Neuronal stem cell (in vitro differentiated cells): ENCODE results near the gene BTBD9.

Source experiments
- DNase-seq: peaks from one replicate; pipeline ENCODE4 v3.0.0-alpha.2; 2013; ENCODE audit warnings: low spot score
- H2AFZ ChIP-seq: one replicate; pipeline ENCODE4 v1.6.1; 2013; ENCODE audit warnings: mild to moderate bottlenecking, low read length, inconsistent platforms
- H2AK5ac ChIP-seq: 2 replicates; pipeline ENCODE4 v1.6.1; 2013; ENCODE audit warnings: low read depth, mild to moderate bottlenecking, inconsistent platforms, low read length, moderate library complexity, mixed read lengths
- H2BK120ac ChIP-seq: 2 replicates; pipeline ENCODE4 v1.6.1; 2013; ENCODE audit warnings: low read depth, mild to moderate bottlenecking, inconsistent platforms, low read length, moderate library complexity, mixed read lengths
- H2BK12ac ChIP-seq: one replicate; pipeline ENCODE4 v1.6.1; 2013; ENCODE audit warnings: low read length, inconsistent platforms
- H2BK15ac ChIP-seq: 2 replicates; pipeline ENCODE4 v1.6.1; 2013; ENCODE audit warnings: mild to moderate bottlenecking, low read length, inconsistent platforms, mixed read lengths
- H2BK5ac ChIP-seq: one replicate; pipeline ENCODE4 v1.6.1; 2013; ENCODE audit warnings: inconsistent platforms, mild to moderate bottlenecking, low read length, moderate library complexity
- H3K14ac ChIP-seq: one replicate; pipeline ENCODE4 v1.6.1; 2013; ENCODE audit warnings: low read length, inconsistent platforms
- H3K18ac ChIP-seq: 2 replicates; pipeline ENCODE4 v1.6.1; 2013; ENCODE audit warnings: low read length, inconsistent platforms
- H3K23ac ChIP-seq: 2 replicates; pipeline ENCODE4 v1.6.1; 2013; ENCODE audit warnings: low read depth, mild to moderate bottlenecking, mixed read lengths, low read length, inconsistent platforms; ENCODE audit not compliant: poor library complexity
- H3K27ac ChIP-seq: replicated peaks from 3 replicates; pipeline ENCODE4 v1.5.1; 2013; ENCODE audit warnings: low read length, inconsistent platforms
- H3K27me3 ChIP-seq, 3 experiments: 2 replicates each; pipeline ENCODE4 v1.6.1; 2013; ENCODE audit warnings: low read length in 3 of 3, mild to moderate bottlenecking in 2 of 3, inconsistent platforms in 1 of 3, low read depth in 1 of 3, mixed read lengths in 1 of 3, moderate library complexity in 1 of 3; ENCODE audit not compliant: control insufficient read depth in 3 of 3, insufficient read depth in 3 of 3
- H3K36me3 ChIP-seq, 2 donors: replicated peaks in 1 of 2; 2 replicates each; pipeline ENCODE4 v1.6.1; 2013; ENCODE audit warnings: low read length in 2 of 2; ENCODE audit not compliant: control insufficient read depth in 2 of 2, insufficient read depth in 2 of 2
- H3K4ac ChIP-seq: 2 replicates; pipeline ENCODE4 v1.6.1; 2013; ENCODE audit warnings: inconsistent platforms, mild to moderate bottlenecking, low read length, moderate library complexity
- H3K4me1 ChIP-seq, 2 donors: 1 replicate in 1 of 2; 2 replicates in 1 of 2; pipeline ENCODE4 v1.6.1; 2013; ENCODE audit warnings: low read length in 2 of 2, low read depth in 1 of 2; ENCODE audit not compliant: control insufficient read depth in 2 of 2, insufficient read depth in 1 of 2
- H3K4me2 ChIP-seq: one replicate; pipeline ENCODE4 v1.6.1; 2013; ENCODE audit warnings: mild to moderate bottlenecking, low read length, inconsistent platforms; ENCODE audit not compliant: insufficient read depth, poor library complexity, severe bottlenecking
- H3K4me3 ChIP-seq, 2 donors: 2 replicates each; pipeline ENCODE4 v1.5.1; 2013; ENCODE audit warnings: low read length in 2 of 2, mild to moderate bottlenecking in 2 of 2, inconsistent platforms in 1 of 2, moderate library complexity in 1 of 2
- H3K79me1 ChIP-seq: one replicate; pipeline ENCODE4 v1.6.1; 2013; ENCODE audit warnings: low read depth, mild to moderate bottlenecking, inconsistent platforms, low read length, moderate library complexity
- H3K9ac ChIP-seq: one replicate; pipeline ENCODE4 v1.6.1; 2013; ENCODE audit warnings: mild to moderate bottlenecking, low read depth, low read length, inconsistent platforms; ENCODE audit not compliant: poor library complexity
- H3K9me3 ChIP-seq, 2 donors: replicated peaks in 1 of 2; 2 replicates each; pipeline versions ENCODE3 to v1.6.1; 2013; ENCODE audit warnings: low read length in 2 of 2, mild to moderate bottlenecking in 2 of 2, inconsistent platforms in 1 of 2, low read depth in 1 of 2, mixed read lengths in 1 of 2, moderate library complexity in 1 of 2; ENCODE audit not compliant: control insufficient read depth in 2 of 2, insufficient read depth in 1 of 2
- H4K8ac ChIP-seq: one replicate; pipeline ENCODE4 v1.6.1; 2013; ENCODE audit warnings: low read depth, mild to moderate bottlenecking, inconsistent platforms, low read length, moderate library complexity
- H4K91ac ChIP-seq: one replicate; pipeline ENCODE4 v1.6.1; 2013; ENCODE audit warnings: low read length, low read depth, mild to moderate bottlenecking, inconsistent platforms; ENCODE audit not compliant: poor library complexity
- WGBS, 2 donors: extraction: QIAGEN DNeasy Blood & Tissue Kit; methylation state at CpG; one replicate each; pipeline ENCODE4 v1.1.7; 2013; ENCODE audit warnings: missing lambda C conversion rate in 2 of 2, mixed read lengths in 1 of 2; ENCODE audit not compliant: insufficient read length in 2 of 2, insufficient replicate concordance in 1 of 2; ENCODE audit errors: extremely low coverage in 2 of 2; 5-methylcytosine and 5-hydroxymethylcytosine counted together

BTBD9 gene

DNA sequence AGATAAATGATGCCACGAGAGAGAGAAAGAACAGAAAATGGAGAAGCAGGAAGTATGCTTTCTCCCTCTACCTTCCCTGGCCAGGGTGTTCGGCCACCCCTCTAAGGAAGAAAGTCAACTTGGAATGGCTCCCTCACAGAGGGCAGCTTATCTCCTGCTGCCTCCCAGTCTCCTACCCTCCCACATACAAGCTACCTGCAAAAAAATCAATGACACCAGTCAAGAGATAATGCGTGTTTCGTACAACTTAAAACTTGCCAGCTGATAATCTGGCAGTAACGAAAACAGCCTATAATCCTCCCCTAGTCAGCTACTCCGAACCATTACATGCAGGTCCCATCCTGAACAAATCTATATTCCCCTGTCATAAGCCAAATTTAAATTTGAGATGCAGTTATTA, 61.7 kb downstream of the BTBD9 start:
- no peak overlapping the region for H2AK5ac ChIP-seq
- no peak overlapping the region for H3K4me3 ChIP-seq
- H2BK120ac ChIP-seq, result no peak overlapping the region
- no peak overlapping the region for H3K4ac ChIP-seq
- no peak for DNase-seq
- no peak overlapping the region for H2BK5ac ChIP-seq
- no CpG with 5 or more reads among the region's 6 CpGs for WGBS, 2 donors
- no peak overlapping the region for H4K91ac ChIP-seq
- no peak overlapping the region for H4K8ac ChIP-seq
- no peaks in the 10 kb centered on the region for H3K27me3 ChIP-seq
- H2AFZ ChIP-seq, result no peak overlapping the region
- peaks cover 0 to 6% of the 10 kb centered on the region in 2 donors for H3K9me3 ChIP-seq
- H3K9ac ChIP-seq, result no peak overlapping the region
- peaks cover 0 to 4% of the 10 kb centered on the region in 2 donors for H3K36me3 ChIP-seq
- no peak overlapping the region for H3K23ac ChIP-seq
- no peak overlapping the region for H3K18ac ChIP-seq
- H3K4me2 ChIP-seq, result no peak overlapping the region
- no peak overlapping the region for H2BK15ac ChIP-seq
- no peak overlapping the region for H3K14ac ChIP-seq
- H2BK12ac ChIP-seq, result no peak overlapping the region
- H3K27ac ChIP-seq, result no peak overlapping the region
- no peaks in the 10 kb centered on the region for H3K4me1 ChIP-seq
- no peaks in the 10 kb centered on the region for H3K79me1 ChIP-seq

- peaks cover 0 to 6% of the 10 kb centered on the region in 2 donors for H3K9me3 ChIP-seq
Measured at GRCh38 chr6:38577492-38577891, 62.2 kb downstream of the BTBD9 start.

GRCh38 chr6:38573801-38574395, 65.8 kb downstream of the BTBD9 start:
- Histone ChIP-seq H3K9me3 (peaks cover 0 to 6% of the 10 kb centered on the region in 2 donors), H3K79me1 (no peaks in the 10 kb centered on the region), H2BK15ac (no peak overlapping the region), H2BK12ac (no peak overlapping the region), H3K36me3 (no peaks in the 10 kb centered on the region), H3K4me1 (peaks cover 0 to 2% of the 10 kb centered on the region in 2 donors), H4K8ac (no peak overlapping the region), H2AK5ac (no peak overlapping the region), H3K23ac (no peak overlapping the region), H3K14ac (no peak overlapping the region), H3K4me3 (no peak overlapping the region), H4K91ac (no peak overlapping the region), H3K4me2 (no peak overlapping the region), H3K9ac (no peak overlapping the region), H2BK5ac (no peak overlapping the region), H2AFZ (no peak overlapping the region), H3K27me3 (no peaks in the 10 kb centered on the region), H3K4ac (no peak overlapping the region), H3K18ac (no peak overlapping the region), H2BK120ac (no peak overlapping the region), H3K27ac (no peak overlapping the region)
- no CpG with 5 or more reads among the region's 6 CpGs for WGBS, 2 donors
- DNase-seq, result no peak

More at GRCh38 chr6:38577492-38577891, 62.2 kb downstream of the BTBD9 start:
- no peak for DNase-seq
- H4K8ac ChIP-seq, result no peak overlapping the region
- H3K4me3 ChIP-seq, result no peak overlapping the region
- no peaks in the 10 kb centered on the region for H3K79me1 ChIP-seq
- no peaks in the 10 kb centered on the region for H3K27me3 ChIP-seq
- no peak overlapping the region for H3K4ac ChIP-seq
- no peak overlapping the region for H2BK120ac ChIP-seq
- no peaks in the 10 kb centered on the region for H3K4me1 ChIP-seq
- no peak overlapping the region for H2BK12ac ChIP-seq
- no peak overlapping the region for H2BK5ac ChIP-seq
- no peak overlapping the region for H3K27ac ChIP-seq
- no CpG with 5 or more reads among the region's 2 CpGs for WGBS, 2 donors
- H3K18ac ChIP-seq, result no peak overlapping the region
- H4K91ac ChIP-seq, result no peak overlapping the region
- H2BK15ac ChIP-seq, result no peak overlapping the region
- no peak overlapping the region for H2AK5ac ChIP-seq
- H3K23ac ChIP-seq, result no peak overlapping the region
- H3K4me2 ChIP-seq, result no peak overlapping the region
- H3K9ac ChIP-seq, result no peak overlapping the region
- H3K36me3 ChIP-seq, result peaks cover 0 to 4% of the 10 kb centered on the region in 2 donors
- no peak overlapping the region for H3K14ac ChIP-seq
- H2AFZ ChIP-seq, result no peak overlapping the region

GRCh38 chr6:38572186-38572813, 67.4 kb downstream of the BTBD9 start:
- no peak overlapping the region for H2BK120ac ChIP-seq
- no CpG with 5 or more reads among the region's 3 CpGs for WGBS, 2 donors

More at GRCh38 chr6:38572186-38572813, 67.4 kb downstream of the BTBD9 start:
- peaks cover 0 to 2% of the 10 kb centered on the region in 2 donors for H3K4me1 ChIP-seq
- no peak for DNase-seq
- no peak overlapping the region for H3K27ac ChIP-seq
- no peak overlapping the region for H2BK12ac ChIP-seq
- no peak overlapping the region for H3K14ac ChIP-seq
- H3K23ac ChIP-seq, result no peak overlapping the region
- H3K9me3 ChIP-seq, result peaks cover 0 to 6% of the 10 kb centered on the region in 2 donors
- no peak overlapping the region for H3K4me3 ChIP-seq
- no peak overlapping the region for H2BK15ac ChIP-seq
- no peak overlapping the region for H2AFZ ChIP-seq
- no peak overlapping the region for H4K91ac ChIP-seq
- H3K4ac ChIP-seq, result no peak overlapping the region
- no peaks in the 10 kb centered on the region for H3K36me3 ChIP-seq
- H2BK5ac ChIP-seq, result no peak overlapping the region
- no peak overlapping the region for H2AK5ac ChIP-seq
- H3K4me2 ChIP-seq, result no peak overlapping the region
- H3K18ac ChIP-seq, result no peak overlapping the region
- H3K9ac ChIP-seq, result no peak overlapping the region
- no peak overlapping the region for H4K8ac ChIP-seq
- peaks cover 0 to 1% (median 0%) of the 10 kb centered on the region in 3 experiments for H3K27me3 ChIP-seq
- no peaks in the 10 kb centered on the region for H3K79me1 ChIP-seq
